ENCODE results near the gene UBC. TPM values are rescaled to one million over a fixed set of nuclear protein-coding genes. Genes with fewer than 3 reads are reported as not detected.

Gene UBC
- total and polyA plus RNA-seq, 2 donors (not counting 1 experiment from before 2014, with no cell fraction given), result 953 to 4,477 TPM

DNA sequence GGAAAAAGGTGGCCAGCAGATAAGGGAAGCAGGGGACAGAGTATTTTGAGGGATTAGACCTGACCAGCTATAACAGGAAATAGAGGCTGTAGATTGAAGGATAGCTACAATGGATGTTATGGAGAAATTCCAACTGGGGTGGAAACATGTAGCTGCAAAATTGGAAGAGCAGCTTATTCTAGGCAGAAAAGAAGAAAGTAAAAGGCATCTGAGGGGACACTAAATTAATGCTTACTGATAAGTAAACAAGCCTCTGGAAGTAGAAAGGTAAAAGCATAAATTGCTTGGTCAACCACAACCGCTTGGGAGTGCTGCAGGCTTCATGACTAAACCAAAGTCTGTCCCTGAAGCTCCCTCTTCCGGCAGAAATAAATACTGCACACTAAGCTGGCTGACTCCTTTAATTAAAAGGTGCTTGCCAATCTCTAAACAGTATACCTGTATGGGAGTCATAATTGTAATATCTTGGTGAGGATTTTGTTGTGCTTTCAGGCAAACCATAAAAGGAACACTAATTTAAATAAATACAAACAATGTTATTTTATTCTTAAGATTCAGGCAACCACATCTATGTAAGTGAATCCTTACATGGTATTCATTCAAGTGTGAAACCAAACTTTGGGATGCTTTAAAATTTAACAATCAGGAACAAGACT, 7.7 kb downstream of the UBC start:
- no peak overlapping the region for H3K27ac ChIP-seq (ENCODE audit: low read length in 2 of 2)
- TF ChIP-seq EZH2 (IDR thresholded peaks at IDR 0.05; ENCODE audit: borderline replicate concordance, insufficient read depth, low read depth, low read length, poor library complexity, severe bottlenecking) (no peak), CTCF (IDR thresholded peaks at IDR 0.05) (peak; percentile 100)
- whole genome bisulfite sequencing (ENCODE audit: insufficient coverage), result no CpG with 5 or more reads among the region's 2 CpGs

More for the DNA sequence above, 7.7 kb downstream of the UBC start:
- H3K4me3 Mint-ChIP-seq, result no peak overlapping the region
- intact Hi-C loops (cut with micrococcal nuclease), result loop anchor here (1.0 to 5.0 kb wide), 3 partner anchors 14 to 134 kb away; no protein-coding TSS in a partner anchor
- peak; percentile 93 for DNase-seq
- Histone ChIP-seq H4K20me1 (ENCODE audit: control insufficient read depth, insufficient read depth, low read length, poor library complexity, severe bottlenecking) (peaks cover 18% of the 10 kb centered on the region), H3K36me3 (replicated peaks in 1 of 2; ENCODE audit: control extremely low read depth in 1 of 2, control insufficient read depth in 1 of 2, extremely low read depth in 1 of 2, insufficient read depth in 2 of 2, low read length in 1 of 2) (peaks cover 4 to 13% of the 10 kb centered on the region in 2 experiments), H3K4me1 (ENCODE audit: control insufficient read depth in 2 of 2, insufficient read depth in 2 of 2, low read length in 2 of 2) (peaks cover 22 to 33% of the 10 kb centered on the region in 2 donors), H3K9me3 (ENCODE audit: control extremely low read depth in 1 of 3, control insufficient read depth in 2 of 3, insufficient read depth in 1 of 3, low read length in 2 of 3) (no peaks in the 10 kb centered on the region), H2AFZ (ENCODE audit: insufficient read depth, low read depth, low read length, poor library complexity, severe bottlenecking) (no peak overlapping the region), H3K4me3 (ENCODE audit: control extremely low read depth in 1 of 5, extremely low read depth in 1 of 5, insufficient read depth in 1 of 5, low read depth in 2 of 5, low read length in 4 of 5) (no peak overlapping the region), H3K27me3 (replicated peaks in 1 of 4; ENCODE audit: control extremely low read depth in 1 of 4, control insufficient read depth in 3 of 4, insufficient read depth in 4 of 4, low read length in 3 of 4) (no peaks in the 10 kb centered on the region), H3K9ac (ENCODE audit: low read length) (no peak overlapping the region), H3K4me2 (replicated peaks; ENCODE audit: low read depth, low read length, poor library complexity, severe bottlenecking) (peak overlapping the region; percentile 5), H3K79me2 (ENCODE audit: control insufficient read depth, insufficient read depth, low read length) (peaks cover 12% of the 10 kb centered on the region)
- no peaks in the 10 kb centered on the region for H3K27me3 Mint-ChIP-seq
- H3K9me3 Mint-ChIP-seq (ENCODE audit: insufficient read depth), result no peaks in the 10 kb centered on the region
- CTCF ChIA-PET, result interaction anchor here (0.6 to 13.4 kb wide), 38 partner anchors 9 to 870 kb away, joined by 3 to 384 read pairs (median 4); partner anchors contain the start of gene UBC
- POLR2A ChIA-PET, result interaction anchor here (0.8 to 2.5 kb wide), 6 partner anchors 8 to 88 kb away, joined by 3 to 29 read pairs (median 4); no protein-coding TSS in a partner anchor
- H3K27ac Mint-ChIP-seq, result peak overlapping the region; percentile 54
- ATAC-seq (ENCODE audit: low read depth), result peak; percentile 93
- H3K4me1 Mint-ChIP-seq, result peaks cover 39% of the 10 kb centered on the region
